ENCODE results near the gene CIB4. TPM values are rescaled to one million over a fixed set of nuclear protein-coding genes. Genes with fewer than 3 reads are reported as not detected.

Gene CIB4
- total and polyA plus RNA-seq, 2 of the 4 experiments (the other 2 are of a cell fraction): not detected

- H3K9ac ChIP-seq (ENCODE audit: low read depth, low read length): no peak overlapping the region
- DNase-seq: no peak
- ChIA-PET CTCF (interaction anchor here (1.4 kb wide), 1 partner anchor 22 kb away, joined by 3 read pairs; no protein-coding TSS in a partner anchor), POLR2A (ENCODE audit: unreplicated experiment) (no interaction called here)
- no peak overlapping the region for H2AK9ac ChIP-seq (replicated peaks; ENCODE audit: low read depth, low read length, poor library complexity)
- no peak overlapping the region for H4K8ac ChIP-seq (ENCODE audit: low read depth in 2 of 2, low read length in 2 of 2)
- no peak overlapping the region for H4K5ac ChIP-seq (ENCODE audit: low read depth, low read length)
- H4K20me1 ChIP-seq (ENCODE audit: insufficient read depth, low read length): no peaks in the 10 kb centered on the region
- dilution Hi-C loops (cut with HindIII; ENCODE audit: low sequenced_read_pairs, unreplicated experiment): no loop called here
- H3K4me3 ChIP-seq (ENCODE audit: insufficient read depth, low read depth, low read length): no peak overlapping the region
- no peak overlapping the region for H3K23ac ChIP-seq (ENCODE audit: low read depth, low read length)
- no peak overlapping the region for H2AK5ac ChIP-seq (ENCODE audit: low read depth, low read length)
- no peak overlapping the region for H2BK120ac ChIP-seq (ENCODE audit: low read depth, low read length)
- TF ChIP-seq SMC3 (IDR thresholded peaks at IDR 0.05; ENCODE audit: low read depth, low read length): no peak
- no peak for TF ChIP-seq MAZ (IDR thresholded peaks at IDR 0.05; ENCODE audit: borderline replicate concordance, low read depth, low read length)
- no peak for TF ChIP-seq FOS (IDR thresholded peaks at IDR 0.05; ENCODE audit: low read depth, low read length)
- TF ChIP-seq RFX5 (IDR thresholded peaks at IDR 0.05; ENCODE audit: low read depth, low read length): no peak
- TF ChIP-seq CTCF (conservative IDR thresholded peaks at IDR 0.05; ENCODE audit: low read depth, low read length): no peak
- TF ChIP-seq BHLHE40 (IDR thresholded peaks at IDR 0.05; ENCODE audit: low read depth, low read length): no peak
- no CpG with 5 or more reads among the region's 2 CpGs for WGBS, 2 experiments (ENCODE audit: extremely low coverage in 2 of 2, insufficient read length in 1 of 2)
- H3K4me2 ChIP-seq (ENCODE audit: low read depth, low read length): no peak overlapping the region
- H3K18ac ChIP-seq (ENCODE audit: low read depth, low read length): no peak overlapping the region
- no peaks in the 10 kb centered on the region for H3K79me1 ChIP-seq (ENCODE audit: low read depth in 1 of 2, low read length in 2 of 2)
- in situ Hi-C loops (cut with MboI; ENCODE audit: low sequenced_read_pairs): no loop called here
- H3K14ac ChIP-seq (replicated peaks; ENCODE audit: low read depth, low read length): no peak overlapping the region
- H3K4ac ChIP-seq (ENCODE audit: low read depth, low read length): no peak overlapping the region
- intact Hi-C loops (cut with micrococcal nuclease): no loop called here
- no TSS peak for BruUV-seq (replicated peaks)
- H3K9me3 ChIP-seq (ENCODE audit: control insufficient read depth, insufficient read depth, low read length): no peaks in the 10 kb centered on the region; the same call in 1 of the 2 replicates
- H3K56ac ChIP-seq (ENCODE audit: extremely low read depth, insufficient read depth, low read length): no peak overlapping the region
- H2BK5ac ChIP-seq (ENCODE audit: low read depth, low read length, poor library complexity, severe bottlenecking): no peak overlapping the region
- no peak for ATAC-seq (ENCODE audit: low read depth)
- peaks cover 25% of the 10 kb centered on the region for H3K27me3 ChIP-seq (ENCODE audit: control insufficient read depth, insufficient read depth, low read length)
- no peak overlapping the region for H2AFZ ChIP-seq (replicated peaks; ENCODE audit: low read length, poor library complexity)
- no peak overlapping the region for H3K27ac ChIP-seq (ENCODE audit: insufficient read depth, low read length)
- H3K9me1 ChIP-seq (ENCODE audit: insufficient read depth, low read length): no peaks in the 10 kb centered on the region
- no peak overlapping the region for H4K91ac ChIP-seq (ENCODE audit: insufficient read depth, low read depth, low read length)
- H3K4me1 ChIP-seq (ENCODE audit: control insufficient read depth, insufficient read depth, low read length): no peaks in the 10 kb centered on the region
- H3K36me3 ChIP-seq (ENCODE audit: control insufficient read depth, insufficient read depth, low read length): no peaks in the 10 kb centered on the region
- H2BK20ac ChIP-seq (ENCODE audit: low read depth, low read length): no peak overlapping the region
- no peak overlapping the region for H2BK15ac ChIP-seq (ENCODE audit: low read depth, low read length)
Observed at GRCh38 chr2:26599387-26599786, 41.8 kb downstream of the CIB4 start.

Data from IMR-90 (cell line).